Measurements from ENCODE around the gene SPAG16. TPM values are rescaled to one million over a fixed set of nuclear protein-coding genes. Genes with fewer than 3 reads are reported as not detected.
"Not testable (repeated sequence)": the region's sequence is repeated elsewhere in the genome, so short reads cannot be mapped to it uniquely, and the experiment has no call there.

SPAG16 gene
- total RNA-seq, 1 experiment from 2014 or later = 21.5 TPM

- intact Hi-C loops (cut with micrococcal nuclease; ENCODE audit: unreplicated experiment) = no loop called here
- H3K36me3 ChIP-seq (ENCODE audit: control insufficient read depth, insufficient read depth, low read length) = no peaks in the 10 kb centered on the region
- H3K4me3 ChIP-seq (ENCODE audit: low read depth, low read length) = no peak overlapping the region
- no peaks in the 10 kb centered on the region for H3K27me3 ChIP-seq (replicated peaks; ENCODE audit: control insufficient read depth, insufficient read depth, low read length)
- TF ChIP-seq CTCF (IDR thresholded peaks at IDR 0.05; ENCODE audit: insufficient read depth in 1 of 2, low read depth in 1 of 2, low read length in 1 of 2, severe bottlenecking in 1 of 2, unreplicated experiment in 1 of 2) = no peak
- BruUV-seq (replicated peaks) = no TSS peak
- no peaks in the 10 kb centered on the region for H3K4me1 ChIP-seq
- Mint-ChIP-seq H3K27me3 (ENCODE audit: insufficient read depth, unreplicated experiment) (no peaks in the 10 kb centered on the region), H3K9me3 (ENCODE audit: unreplicated experiment) (no peaks in the 10 kb centered on the region), H3K36me3 (ENCODE audit: insufficient read depth, unreplicated experiment) (no peaks in the 10 kb centered on the region), H3K4me1 (ENCODE audit: low read depth, unreplicated experiment) (no peaks in the 10 kb centered on the region), H3K27ac (ENCODE audit: unreplicated experiment) (no peak overlapping the region), H3K4me3 (ENCODE audit: unreplicated experiment) (no peak overlapping the region)
- POLR2A ChIA-PET = no interaction called here
- CTCF ChIA-PET = no interaction called here
- no peak for DNase-seq
- H3K9me3 ChIP-seq = no peaks in the 10 kb centered on the region
Measured at GRCh38 chr2:213991453-213992108, 707.3 kb downstream of the SPAG16 start.

DNA sequence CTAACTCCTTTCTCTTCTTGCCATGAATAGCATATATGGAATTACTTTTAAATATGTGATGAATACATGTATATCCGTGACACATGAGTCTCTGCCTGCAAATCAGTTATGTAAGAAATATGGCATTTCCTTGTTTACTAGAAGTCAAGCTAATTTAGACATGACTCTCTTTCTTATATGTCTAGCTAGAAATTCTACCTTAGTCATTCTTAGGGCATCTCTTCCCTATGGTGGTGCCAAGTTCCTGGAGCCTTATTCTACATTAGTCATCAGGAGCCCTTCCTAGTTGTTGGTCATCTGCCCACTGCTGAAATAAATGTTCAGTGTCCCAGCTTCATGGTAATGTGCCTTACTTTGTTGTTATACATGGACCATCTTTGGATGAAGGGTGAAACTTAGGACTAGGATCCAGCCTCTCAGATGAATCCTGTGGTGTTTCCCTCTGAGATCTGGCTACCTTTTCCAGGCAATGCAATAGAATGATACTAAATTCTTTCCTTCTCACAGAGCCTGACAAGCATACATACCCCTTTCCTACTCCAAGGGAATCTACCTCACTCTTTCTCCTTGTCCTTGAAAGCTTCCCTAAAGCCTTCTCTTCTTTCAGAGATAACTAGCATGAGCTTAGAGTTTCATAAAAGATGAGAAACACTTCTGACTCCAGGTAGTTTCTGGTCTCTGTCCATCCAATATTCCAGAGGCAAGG, 711.3 kb downstream of the SPAG16 start:
- no peaks in the 10 kb centered on the region for H3K36me3 Mint-ChIP-seq (ENCODE audit: insufficient read depth, unreplicated experiment)
- Histone ChIP-seq H3K4me1 (no peaks in the 10 kb centered on the region), H3K4me3 (ENCODE audit: low read depth, low read length) (no peak overlapping the region), H3K27me3 (replicated peaks; ENCODE audit: control insufficient read depth, insufficient read depth, low read length) (no peaks in the 10 kb centered on the region), H3K36me3 (ENCODE audit: control insufficient read depth, insufficient read depth, low read length) (no peaks in the 10 kb centered on the region), H3K9me3 (no peaks in the 10 kb centered on the region)
- no TSS peak for BruUV-seq (replicated peaks)
- no peaks in the 10 kb centered on the region for H3K4me1 Mint-ChIP-seq (ENCODE audit: low read depth, unreplicated experiment)
- no peak for TF ChIP-seq CTCF (IDR thresholded peaks at IDR 0.05; ENCODE audit: insufficient read depth in 1 of 2, low read depth in 1 of 2, low read length in 1 of 2, severe bottlenecking in 1 of 2, unreplicated experiment in 1 of 2)
- intact Hi-C loops (cut with micrococcal nuclease; ENCODE audit: unreplicated experiment) = no loop called here
- no peak overlapping the region for H3K27ac Mint-ChIP-seq (ENCODE audit: unreplicated experiment)
- no peak overlapping the region for H3K4me3 Mint-ChIP-seq (ENCODE audit: unreplicated experiment)
- ChIA-PET POLR2A (no interaction called here), CTCF (no interaction called here)
- no peaks in the 10 kb centered on the region for H3K27me3 Mint-ChIP-seq (ENCODE audit: insufficient read depth, unreplicated experiment)
- no peak for DNase-seq
- H3K9me3 Mint-ChIP-seq (ENCODE audit: unreplicated experiment) = peaks cover 10% of the 10 kb centered on the region

GRCh38 chr2:213998976-213999375, 714.7 kb downstream of the SPAG16 start:
- H3K4me1 Mint-ChIP-seq (ENCODE audit: low read depth, unreplicated experiment); DNase-seq; CTCF ChIA-PET; H3K36me3 Mint-ChIP-seq (ENCODE audit: insufficient read depth, unreplicated experiment); H3K27me3 Mint-ChIP-seq (ENCODE audit: insufficient read depth, unreplicated experiment); H3K27ac Mint-ChIP-seq (ENCODE audit: unreplicated experiment); H3K9me3 Mint-ChIP-seq (ENCODE audit: unreplicated experiment); H3K4me3 ChIP-seq (ENCODE audit: low read depth, low read length); BruUV-seq (replicated peaks); intact Hi-C loops (cut with micrococcal nuclease; ENCODE audit: unreplicated experiment); H3K4me3 Mint-ChIP-seq (ENCODE audit: unreplicated experiment); H3K4me1 ChIP-seq; H3K27me3 ChIP-seq (replicated peaks; ENCODE audit: control insufficient read depth, insufficient read depth, low read length); H3K9me3 ChIP-seq; POLR2A ChIA-PET; H3K36me3 ChIP-seq (ENCODE audit: control insufficient read depth, insufficient read depth, low read length): not testable (repeated sequence)
